Activated naive CD8-positive, alpha-beta T cell treated with anti-CD3 and anti-CD28 coated beads, Interleukin-2, amount 50 U/mL, for 24 hours (primary cell): Measurements from ENCODE around the gene TSPAN5.
"Not testable (repeated sequence)": the region's sequence is repeated elsewhere in the genome, so short reads cannot be mapped to it uniquely, and the experiment has no call there.

Experiments used
- ATAC-seq: fragments of 150-1000 bp; cut with Tn5 transposase; one replicate; pipeline ENCODE4 v1.10.0; 2021
- DNase-seq: peaks from one replicate; pipeline ENCODE4 v3.0.0; 2021
- H3K27ac Mint-ChIP-seq: one replicate; pipeline ENCODE4 v1.8.0; 2021; ENCODE audit warnings: mild to moderate bottlenecking, mixed read lengths
- H3K27me3 Mint-ChIP-seq: one replicate; pipeline ENCODE4 v1.8.0; 2021; ENCODE audit warnings: mixed read lengths
- H3K36me3 Mint-ChIP-seq: one replicate; pipeline ENCODE4 v1.8.0; 2021; ENCODE audit warnings: low read depth, mixed read lengths
- H3K4me1 Mint-ChIP-seq: one replicate; pipeline ENCODE4 v1.8.0; 2021; ENCODE audit warnings: mixed read lengths
- H3K4me3 Mint-ChIP-seq: one replicate; pipeline ENCODE4 v1.8.0; 2021; ENCODE audit warnings: mild to moderate bottlenecking, moderate library complexity, mixed read lengths
- H3K9me3 Mint-ChIP-seq: one replicate; pipeline ENCODE4 v1.8.0; 2021; ENCODE audit warnings: mixed read lengths

TSPAN5 gene

GRCh38 chr4:98479590-98479989 is 178.8 kb downstream of the TSPAN5 start:
- H3K36me3 Mint-ChIP-seq, result peaks cover 24% of the 10 kb centered on the region
- not testable (repeated sequence) for H3K4me3 Mint-ChIP-seq, H3K9me3 Mint-ChIP-seq, H3K27me3 Mint-ChIP-seq, H3K27ac Mint-ChIP-seq, ATAC-seq, DNase-seq
- peaks cover 53% of the 10 kb centered on the region for H3K4me1 Mint-ChIP-seq

GRCh38 chr4:98476891-98477290 is 181.5 kb downstream of the TSPAN5 start:
- Mint-ChIP-seq H3K36me3 (peaks cover 35% of the 10 kb centered on the region), H3K9me3 (no peaks in the 10 kb centered on the region), H3K27ac (no peak overlapping the region), H3K27me3 (no peaks in the 10 kb centered on the region), H3K4me1 (peaks cover 30% of the 10 kb centered on the region), H3K4me3 (no peak overlapping the region)
- DNase-seq, result no peak
- ATAC-seq, result no peak

- no peak for DNase-seq
- Mint-ChIP-seq H3K27me3 (no peaks in the 10 kb centered on the region), H3K4me3 (no peak overlapping the region), H3K4me1 (peaks cover 26% of the 10 kb centered on the region), H3K36me3 (peaks cover 49% of the 10 kb centered on the region), H3K27ac (no peak overlapping the region), H3K9me3 (no peaks in the 10 kb centered on the region)
- no peak for ATAC-seq
Measured at GRCh38 chr4:98474408-98474844, 184.0 kb downstream of the TSPAN5 start.

GRCh38 chr4:98473046-98473445 is 185.4 kb downstream of the TSPAN5 start:
- H3K9me3 Mint-ChIP-seq, result no peaks in the 10 kb centered on the region
- no peak overlapping the region for H3K27ac Mint-ChIP-seq
- peaks cover 23% of the 10 kb centered on the region for H3K4me1 Mint-ChIP-seq
- H3K36me3 Mint-ChIP-seq, result peaks cover 45% of the 10 kb centered on the region
- no peaks in the 10 kb centered on the region for H3K27me3 Mint-ChIP-seq
- DNase-seq, result no peak
- H3K4me3 Mint-ChIP-seq, result no peak overlapping the region
- no peak for ATAC-seq

- H3K4me3 Mint-ChIP-seq, result no peak overlapping the region
Measured at GRCh38 chr4:98470831-98471230, 187.6 kb downstream of the TSPAN5 start.

GRCh38 chr4:98470366-98470765 is 188.0 kb downstream of the TSPAN5 start:
- peaks cover 38% of the 10 kb centered on the region for H3K36me3 Mint-ChIP-seq
- no peak overlapping the region for H3K4me3 Mint-ChIP-seq
- no peaks in the 10 kb centered on the region for H3K9me3 Mint-ChIP-seq
- ATAC-seq, result no peak
- no peak overlapping the region for H3K27ac Mint-ChIP-seq
- DNase-seq, result no peak
- no peaks in the 10 kb centered on the region for H3K27me3 Mint-ChIP-seq
- peaks cover 33% of the 10 kb centered on the region for H3K4me1 Mint-ChIP-seq

More at GRCh38 chr4:98470831-98471230, 187.6 kb downstream of the TSPAN5 start:
- ATAC-seq (no peak), DNase-seq (no peak)
- H3K27ac Mint-ChIP-seq, result peak overlapping the region; percentile 21
- H3K27me3 Mint-ChIP-seq, result no peaks in the 10 kb centered on the region
- H3K36me3 Mint-ChIP-seq, result peaks cover 40% of the 10 kb centered on the region
- no peaks in the 10 kb centered on the region for H3K9me3 Mint-ChIP-seq
- H3K4me1 Mint-ChIP-seq, result peaks cover 29% of the 10 kb centered on the region

GRCh38 chr4:98469771-98470170 is 188.6 kb downstream of the TSPAN5 start:
- H3K4me1 Mint-ChIP-seq, result peaks cover 31% of the 10 kb centered on the region
- no peaks in the 10 kb centered on the region for H3K9me3 Mint-ChIP-seq
- no peak overlapping the region for H3K4me3 Mint-ChIP-seq
- no peaks in the 10 kb centered on the region for H3K27me3 Mint-ChIP-seq
- H3K36me3 Mint-ChIP-seq, result peaks cover 32% of the 10 kb centered on the region
- DNase-seq (no peak), ATAC-seq (no peak)
- H3K27ac Mint-ChIP-seq, result no peak overlapping the region

GRCh38 chr4:98468709-98469108 is 189.7 kb downstream of the TSPAN5 start:
- Mint-ChIP-seq H3K36me3 (peaks cover 30% of the 10 kb centered on the region), H3K9me3 (no peaks in the 10 kb centered on the region), H3K4me1 (peaks cover 29% of the 10 kb centered on the region), H3K27me3 (no peaks in the 10 kb centered on the region), H3K27ac (no peak overlapping the region), H3K4me3 (no peak overlapping the region)
- no peak for ATAC-seq
- DNase-seq, result no peak

- DNase-seq (peak; percentile 62), ATAC-seq (peak; percentile 90)
- H3K4me3 Mint-ChIP-seq, result peak overlapping the region; percentile 71
- H3K27ac Mint-ChIP-seq, result peak overlapping the region; percentile 42
- H3K4me1 Mint-ChIP-seq, result peaks cover 26% of the 10 kb centered on the region
- peaks cover 25% of the 10 kb centered on the region for H3K36me3 Mint-ChIP-seq
- H3K27me3 Mint-ChIP-seq, result no peaks in the 10 kb centered on the region
- H3K9me3 Mint-ChIP-seq, result no peaks in the 10 kb centered on the region
Measured at GRCh38 chr4:98467627-98468072, 190.8 kb downstream of the TSPAN5 start.

GRCh38 chr4:98466868-98467599 is 191.4 kb downstream of the TSPAN5 start:
- Mint-ChIP-seq H3K36me3 (peaks cover 20% of the 10 kb centered on the region), H3K27ac (peak overlapping the region; percentile 42), H3K4me1 (peaks cover 26% of the 10 kb centered on the region), H3K9me3 (peaks cover 2% of the 10 kb centered on the region), H3K4me3 (no peak overlapping the region), H3K27me3 (no peaks in the 10 kb centered on the region)
- ATAC-seq (no peak), DNase-seq (no peak)

GRCh38 chr4:98462487-98462886 is 195.9 kb downstream of the TSPAN5 start:
- Mint-ChIP-seq H3K4me3 (no peak overlapping the region), H3K4me1 (peaks cover 17% of the 10 kb centered on the region), H3K9me3 (peaks cover 13% of the 10 kb centered on the region), H3K27ac (no peak overlapping the region), H3K27me3 (no peaks in the 10 kb centered on the region), H3K36me3 (no peaks in the 10 kb centered on the region)
- no peak for DNase-seq
- ATAC-seq, result no peak

GRCh38 chr4:98461121-98461865 is 197.1 kb downstream of the TSPAN5 start:
- not testable (repeated sequence) for H3K27me3 Mint-ChIP-seq, ATAC-seq

GRCh38 chr4:98457422-98457821 is 201.0 kb downstream of the TSPAN5 start:
- DNase-seq, H3K36me3 Mint-ChIP-seq, H3K27me3 Mint-ChIP-seq, ATAC-seq, H3K4me3 Mint-ChIP-seq, H3K27ac Mint-ChIP-seq: not testable (repeated sequence)
- H3K4me1 Mint-ChIP-seq, result peaks cover 10% of the 10 kb centered on the region
- peaks cover 20% of the 10 kb centered on the region for H3K9me3 Mint-ChIP-seq

More at GRCh38 chr4:98461121-98461865, 197.1 kb downstream of the TSPAN5 start:
- peaks cover 13% of the 10 kb centered on the region for H3K9me3 Mint-ChIP-seq
- peaks cover 14% of the 10 kb centered on the region for H3K4me1 Mint-ChIP-seq
- DNase-seq, H3K27ac Mint-ChIP-seq, H3K36me3 Mint-ChIP-seq, H3K4me3 Mint-ChIP-seq: not testable (repeated sequence)

GRCh38 chr4:98452091-98452490 is 206.3 kb downstream of the TSPAN5 start:
- Mint-ChIP-seq H3K27ac (no peak overlapping the region), H3K27me3 (no peaks in the 10 kb centered on the region), H3K4me1 (peaks cover 24% of the 10 kb centered on the region), H3K4me3 (no peak overlapping the region), H3K36me3 (peaks cover 3% of the 10 kb centered on the region), H3K9me3 (peaks cover 8% of the 10 kb centered on the region)
- no peak for ATAC-seq
- DNase-seq, result no peak

- H3K27ac Mint-ChIP-seq, result no peak overlapping the region
Measured at GRCh38 chr4:98448908-98449307, 209.5 kb downstream of the TSPAN5 start.

More at GRCh38 chr4:98448908-98449307, 209.5 kb downstream of the TSPAN5 start:
- H3K4me3 Mint-ChIP-seq, result no peak overlapping the region
- peaks cover 6% of the 10 kb centered on the region for H3K36me3 Mint-ChIP-seq
- ATAC-seq (no peak), DNase-seq (no peak)
- H3K4me1 Mint-ChIP-seq, result peaks cover 40% of the 10 kb centered on the region
- H3K9me3 Mint-ChIP-seq, result peaks cover 8% of the 10 kb centered on the region
- no peaks in the 10 kb centered on the region for H3K27me3 Mint-ChIP-seq
